ENCODE measurements around the gene MID1.

DNA sequence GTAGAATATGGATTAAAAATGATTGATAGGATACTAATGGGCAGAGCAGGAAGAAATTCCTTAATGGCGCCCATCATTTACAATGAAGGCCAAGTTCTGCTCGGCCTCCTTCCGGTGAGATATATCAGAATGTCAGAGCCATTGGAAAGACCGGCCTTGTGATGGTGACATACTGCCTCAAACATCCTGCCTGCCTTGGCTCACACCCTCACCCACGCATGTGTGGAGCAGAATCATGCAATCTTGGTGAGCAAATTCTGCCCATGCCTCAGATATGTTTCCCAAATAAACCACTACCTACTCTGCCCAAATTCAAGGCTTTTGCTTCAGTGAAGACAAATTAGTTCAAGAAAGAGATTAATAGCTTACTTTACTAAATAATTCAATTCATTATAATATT lies 163.3 kb downstream of the MID1 start:
- TF ChIP-seq SUZ12 (IDR thresholded peaks at IDR 0.05; ENCODE audit: extremely low read depth, insufficient read depth, insufficient read length) (no peak), YY1 (IDR thresholded peaks at IDR 0.05; ENCODE audit: insufficient read depth, insufficient read length) (no peak)

Measured in NT2/D1 (cell line).